Mesothelial cell of epicardium (in vitro differentiated cells): Measurements from ENCODE around the gene MYF5. TPM values are rescaled to one million over a fixed set of nuclear protein-coding genes. Genes with fewer than 3 reads are reported as not detected.

Source experiments
- DNase-seq, 2 experiments: peaks; one replicate each; pipeline ENCODE4 v3.0.0; 2021; ENCODE audit warnings: low spot score in 2 of 2; ENCODE audit not compliant: unreplicated experiment in 2 of 2
- H3K27ac Mint-ChIP-seq: 2 replicates; pipeline ENCODE4 v1.8.0; 2021; ENCODE audit warnings: mixed read lengths
- H3K27me3 Mint-ChIP-seq: 2 replicates; pipeline ENCODE4 v1.8.0; 2021; ENCODE audit warnings: low read depth, mixed read lengths
- H3K36me3 Mint-ChIP-seq: 2 replicates; pipeline ENCODE4 v1.8.0; 2021; ENCODE audit warnings: mixed read lengths
- H3K4me1 Mint-ChIP-seq: 2 replicates; pipeline ENCODE4 v1.8.0; 2021; ENCODE audit warnings: mixed read lengths
- H3K4me3 Mint-ChIP-seq: 2 replicates; pipeline ENCODE4 v1.8.0; 2021; ENCODE audit warnings: mild to moderate bottlenecking, moderate library complexity, mixed read lengths
- H3K9me3 Mint-ChIP-seq: 2 replicates; pipeline ENCODE4 v1.8.0; 2021; ENCODE audit warnings: mixed read lengths
- total RNA-seq: library from RNA; stranded (reverse); gene quantifications from 3 replicates; pipeline ENCODE4 v1.2.1, GENCODE V29; 2021
- TF ChIP-seq, protein P1 (sequence below): fragments of 200-600 bp; sonication (generic); IDR thresholded peaks from one replicate; pipeline ENCODE4 v1.5.0; 2021; ENCODE audit warnings: antibody characterized with exemption; ENCODE audit not compliant: unreplicated experiment

The MYF5 gene
- total RNA-seq, 1 donor from 2014 or later: not detected

DNA sequence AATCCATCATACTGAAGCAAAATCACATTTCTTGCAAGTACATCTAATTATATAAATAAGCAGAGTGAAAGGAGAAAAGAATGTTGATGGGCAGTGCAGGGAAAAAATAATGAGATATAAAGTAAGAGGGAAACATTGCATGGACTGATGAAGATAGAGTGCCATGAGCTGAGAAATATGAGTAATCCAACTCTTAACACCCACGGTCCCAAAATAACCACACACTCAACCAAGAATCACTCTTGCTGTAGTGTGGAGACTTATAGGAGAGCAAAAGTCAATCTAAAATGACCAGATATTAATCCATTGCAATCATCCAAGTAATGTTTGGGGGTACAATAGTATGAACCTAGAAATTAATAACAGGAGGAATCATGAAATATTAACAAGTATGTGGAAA lies 40.2 kb downstream of the MYF5 start:
- Mint-ChIP-seq H3K4me3 (no peak overlapping the region), H3K9me3 (no peaks in the 10 kb centered on the region), H3K27me3 (peaks cover 9% of the 10 kb centered on the region), H3K4me1 (peaks cover 8% of the 10 kb centered on the region), H3K36me3 (no peaks in the 10 kb centered on the region), H3K27ac (no peak overlapping the region)
- DNase-seq: no peak
- TF ChIP-seq, protein P1, sequence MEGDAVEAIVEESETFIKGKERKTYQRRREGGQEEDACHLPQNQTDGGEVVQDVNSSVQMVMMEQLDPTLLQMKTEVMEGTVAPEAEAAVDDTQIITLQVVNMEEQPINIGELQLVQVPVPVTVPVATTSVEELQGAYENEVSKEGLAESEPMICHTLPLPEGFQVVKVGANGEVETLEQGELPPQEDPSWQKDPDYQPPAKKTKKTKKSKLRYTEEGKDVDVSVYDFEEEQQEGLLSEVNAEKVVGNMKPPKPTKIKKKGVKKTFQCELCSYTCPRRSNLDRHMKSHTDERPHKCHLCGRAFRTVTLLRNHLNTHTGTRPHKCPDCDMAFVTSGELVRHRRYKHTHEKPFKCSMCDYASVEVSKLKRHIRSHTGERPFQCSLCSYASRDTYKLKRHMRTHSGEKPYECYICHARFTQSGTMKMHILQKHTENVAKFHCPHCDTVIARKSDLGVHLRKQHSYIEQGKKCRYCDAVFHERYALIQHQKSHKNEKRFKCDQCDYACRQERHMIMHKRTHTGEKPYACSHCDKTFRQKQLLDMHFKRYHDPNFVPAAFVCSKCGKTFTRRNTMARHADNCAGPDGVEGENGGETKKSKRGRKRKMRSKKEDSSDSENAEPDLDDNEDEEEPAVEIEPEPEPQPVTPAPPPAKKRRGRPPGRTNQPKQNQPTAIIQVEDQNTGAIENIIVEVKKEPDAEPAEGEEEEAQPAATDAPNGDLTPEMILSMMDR: no peak

DNA sequence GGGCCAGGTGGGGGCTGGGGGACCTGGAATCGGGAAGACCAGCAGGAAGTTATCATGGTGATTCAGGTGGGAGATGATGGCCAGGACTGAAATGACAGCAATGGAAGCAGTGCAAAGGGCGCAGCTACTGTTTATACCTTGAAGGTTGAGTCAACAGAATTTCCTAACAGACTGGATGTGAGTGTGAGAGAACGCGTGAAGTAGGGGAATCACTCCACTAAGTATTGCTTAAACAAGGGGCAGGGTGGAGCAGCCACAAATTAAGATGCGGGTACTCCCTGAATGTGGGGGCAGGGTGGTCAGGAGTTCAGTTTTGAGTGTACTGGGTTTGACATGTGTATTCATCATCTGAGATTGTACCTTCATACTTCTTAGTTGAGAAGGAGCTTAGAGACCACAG lies 45.1 kb downstream of the MYF5 start:
- DNase-seq: no peak
- peaks cover 9% of the 10 kb centered on the region for H3K27me3 Mint-ChIP-seq
- no peak overlapping the region for H3K4me3 Mint-ChIP-seq
- peaks cover 15% of the 10 kb centered on the region for H3K4me1 Mint-ChIP-seq
- H3K9me3 Mint-ChIP-seq: no peaks in the 10 kb centered on the region
- H3K27ac Mint-ChIP-seq: no peak overlapping the region
- TF ChIP-seq, protein P1: no peak
- no peaks in the 10 kb centered on the region for H3K36me3 Mint-ChIP-seq

GRCh38 chr12:80763874-80764273 lies 47.2 kb downstream of the MYF5 start:
- H3K9me3 Mint-ChIP-seq: no peaks in the 10 kb centered on the region
- DNase-seq: no peak
- H3K27ac Mint-ChIP-seq: no peak overlapping the region
- H3K36me3 Mint-ChIP-seq: no peaks in the 10 kb centered on the region
- peaks cover 22% of the 10 kb centered on the region for H3K4me1 Mint-ChIP-seq
- no peaks in the 10 kb centered on the region for H3K27me3 Mint-ChIP-seq
- H3K4me3 Mint-ChIP-seq: peak overlapping the region; percentile 15
- TF ChIP-seq, protein P1: peak; percentile 91

DNA sequence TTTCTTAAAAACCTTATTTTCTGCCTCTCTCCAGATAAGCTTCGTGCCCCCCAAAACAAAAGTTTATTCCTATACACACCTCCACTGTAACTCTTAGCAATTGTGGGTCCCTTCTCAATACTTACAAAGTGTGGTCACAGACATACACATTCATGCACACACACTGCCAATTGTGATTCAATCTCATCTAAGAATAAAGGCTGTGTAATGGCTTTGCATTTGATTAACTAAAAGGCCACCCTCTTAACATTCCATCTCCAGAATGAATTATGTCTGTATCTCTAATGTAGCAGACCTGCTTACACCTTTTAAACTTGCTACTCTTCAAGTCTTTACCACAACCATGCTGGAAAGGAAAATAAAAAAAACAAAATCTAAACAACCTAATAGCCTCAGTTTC lies 49.5 kb downstream of the MYF5 start:
- no peaks in the 10 kb centered on the region for H3K27me3 Mint-ChIP-seq
- TF ChIP-seq, protein P1: no peak
- H3K27ac Mint-ChIP-seq: no peak overlapping the region
- H3K4me3 Mint-ChIP-seq: no peak overlapping the region
- no peaks in the 10 kb centered on the region for H3K36me3 Mint-ChIP-seq
- peaks cover 20% of the 10 kb centered on the region for H3K4me1 Mint-ChIP-seq
- DNase-seq: no peak
- H3K9me3 Mint-ChIP-seq: no peaks in the 10 kb centered on the region

- TF ChIP-seq, protein P1: no peak
- Mint-ChIP-seq H3K27ac (no peak overlapping the region), H3K9me3 (peaks cover 2% of the 10 kb centered on the region), H3K27me3 (no peaks in the 10 kb centered on the region), H3K4me3 (no peak overlapping the region), H3K4me1 (peaks cover 13% of the 10 kb centered on the region), H3K36me3 (no peaks in the 10 kb centered on the region)
- DNase-seq: no peak
Observed at GRCh38 chr12:80766897-80767296, 50.2 kb downstream of the MYF5 start.

Other genes starting within 250 kb of the MYF5 start
- gene MYF6, start 9.3 kb upstream of the MYF5 start, total RNA-seq: 0.16 to 0.22 TPM (median 0.20 TPM) in 3 replicates
- 9.0 to 10.0 TPM (median 9.9 TPM) in 3 replicates for gene LIN7A, start 221.0 kb downstream of the MYF5 start, total RNA-seq